Measurements from ENCODE around the gene UVRAG. TPM values are rescaled to one million over a fixed set of nuclear protein-coding genes. Genes with fewer than 3 reads are reported as not detected.

Gene UVRAG
- total and polyA plus RNA-seq, 4 donors = 4.4 to 15.1 (median 10.0) TPM

- DNase-seq (ENCODE audit: low spot score) = no peak
- 91% methylated on average over 5 of the region's 5 CpGs for WGBS
- Histone ChIP-seq H3K4me3 (ENCODE audit: low read depth in 1 of 3, low read length in 3 of 3) (no peak overlapping the region), H3K36me3 (ENCODE audit: control insufficient read depth in 4 of 4, insufficient read depth in 3 of 4, low read depth in 1 of 4, low read length in 3 of 4) (peaks cover 0 to 4% (median 0%) of the 10 kb centered on the region in 4 donors), H3K27ac (ENCODE audit: low read depth in 1 of 2, low read length in 2 of 2) (no peak overlapping the region), H3K4me1 (ENCODE audit: control insufficient read depth in 4 of 4, insufficient read depth in 4 of 4, low read length in 3 of 4) (peaks cover 0 to 1% (median 0%) of the 10 kb centered on the region in 4 donors), H3K27me3 (ENCODE audit: control insufficient read depth in 4 of 4, insufficient read depth in 4 of 4, low read length in 3 of 4) (no peaks in the 10 kb centered on the region), H3K9ac (ENCODE audit: low read depth in 1 of 2, low read length in 2 of 2) (no peak overlapping the region), H3K9me3 (ENCODE audit: control insufficient read depth in 4 of 4, low read length in 3 of 4) (no peaks in the 10 kb centered on the region)
- TF ChIP-seq FOXA1 (IDR thresholded peaks at IDR 0.05) (no peak), JUND (IDR thresholded peaks at IDR 0.05) (no peak), FOXA2 (IDR thresholded peaks at IDR 0.05) (no peak), ZBTB33 (IDR thresholded peaks at IDR 0.05) (no peak), RXRA (IDR thresholded peaks at IDR 0.05) (no peak), NR2F2 (IDR thresholded peaks at IDR 0.05) (no peak), ATF3 (IDR thresholded peaks at IDR 0.05) (no peak), HNF4G (IDR thresholded peaks at IDR 0.05) (no peak), MAX (IDR thresholded peaks at IDR 0.05) (no peak), RAD21 (IDR thresholded peaks at IDR 0.05) (no peak), REST (IDR thresholded peaks at IDR 0.05) (no peak), YY1 (IDR thresholded peaks at IDR 0.05) (no peak), SP1 (IDR thresholded peaks at IDR 0.05) (no peak), HNF4A (conservative IDR thresholded peaks at IDR 0.05) (no peak), CTCF (IDR thresholded peaks at IDR 0.05; ENCODE audit: low read depth, low read length, missing input control) (no peak), EGR1 (IDR thresholded peaks at IDR 0.05; ENCODE audit: low read depth in 2 of 2) (no peak)
These were observed 320.5 kb downstream of the UVRAG start for GRCh38 chr11:76135491-76135890.

GRCh38 chr11:76139314-76139713 lies 324.3 kb downstream of the UVRAG start:
- H3K27ac ChIP-seq (ENCODE audit: low read depth in 1 of 2, low read length in 2 of 2) = no peak overlapping the region
- no peak overlapping the region for H3K9ac ChIP-seq (ENCODE audit: low read depth in 1 of 2, low read length in 2 of 2)
- H3K9me3 ChIP-seq (ENCODE audit: control insufficient read depth in 4 of 4, low read length in 3 of 4) = no peaks in the 10 kb centered on the region
- no peaks in the 10 kb centered on the region for H3K4me1 ChIP-seq (ENCODE audit: control insufficient read depth in 4 of 4, insufficient read depth in 4 of 4, low read length in 3 of 4)
- H3K36me3 ChIP-seq (ENCODE audit: control insufficient read depth in 4 of 4, insufficient read depth in 3 of 4, low read depth in 1 of 4, low read length in 3 of 4) = peaks cover 3 to 20% (median 13%) of the 10 kb centered on the region in 4 donors
- H3K27me3 ChIP-seq (ENCODE audit: control insufficient read depth in 4 of 4, insufficient read depth in 4 of 4, low read length in 3 of 4) = no peaks in the 10 kb centered on the region
- no peak overlapping the region for H3K4me3 ChIP-seq (ENCODE audit: low read depth in 1 of 3, low read length in 3 of 3)
- 93% methylated on average over 2 of the region's 2 CpGs for WGBS
- DNase-seq (ENCODE audit: low spot score) = no peak
- TF ChIP-seq SP1 (IDR thresholded peaks at IDR 0.05) = no peak
